WERI-Rb-1 (cell line): ENCODE results near the gene TMEM11.
"Not testable (repeated sequence)": the region's sequence is repeated elsewhere in the genome, so short reads cannot be mapped to it uniquely, and the experiment has no call there.

Experiments
- DNase-seq: peaks from one replicate; pipeline ENCODE4 v3.0.0-alpha.2; 2020
- H3K27ac ChIP-seq: fragments of 250-450 bp; sonication (Bioruptor Pico); 2 replicates; pipeline ENCODE4 v1.5.1; 2020; ENCODE audit warnings: mild to moderate bottlenecking, moderate library complexity
- H3K27me3 ChIP-seq: fragments of 250-450 bp; sonication (Bioruptor Pico); 2 replicates; pipeline ENCODE4 v1.5.1; 2021; ENCODE audit warnings: mild to moderate bottlenecking, low read depth, moderate library complexity; ENCODE audit not compliant: insufficient read depth, severe bottlenecking
- H3K36me3 ChIP-seq: fragments of 250-450 bp; sonication (Bioruptor Pico); 2 replicates; pipeline ENCODE4 v1.5.1; 2020; ENCODE audit warnings: mild to moderate bottlenecking, moderate library complexity
- H3K4me3 ChIP-seq: 2 replicates; pipeline ENCODE4 v1.5.1; 2011; ENCODE audit warnings: low read depth, mild to moderate bottlenecking, control low read depth, low read length
- H3K9me3 ChIP-seq: fragments of 250-450 bp; sonication (Bioruptor Pico); 2 replicates; pipeline ENCODE4 v1.5.1; 2021; ENCODE audit warnings: mild to moderate bottlenecking, moderate library complexity; ENCODE audit not compliant: severe bottlenecking
- CTCF ChIP-seq: IDR thresholded peaks from 2 replicates; pipeline ENCODE4 v1.5.1; 2011; ENCODE audit warnings: low read depth, mild to moderate bottlenecking, control low read depth, inconsistent platforms, low read length

TMEM11 gene

GRCh38 chr17:21198411-21198810 is 15.6 kb downstream of the TMEM11 start:
- no peak overlapping the region for H3K27ac ChIP-seq
- peaks cover 43% of the 10 kb centered on the region for H3K36me3 ChIP-seq
- no peak for DNase-seq
- TF ChIP-seq CTCF = no peak
- H3K9me3 ChIP-seq = no peaks in the 10 kb centered on the region
- H3K27me3 ChIP-seq = no peaks in the 10 kb centered on the region
- H3K4me3 ChIP-seq = no peak overlapping the region

DNA sequence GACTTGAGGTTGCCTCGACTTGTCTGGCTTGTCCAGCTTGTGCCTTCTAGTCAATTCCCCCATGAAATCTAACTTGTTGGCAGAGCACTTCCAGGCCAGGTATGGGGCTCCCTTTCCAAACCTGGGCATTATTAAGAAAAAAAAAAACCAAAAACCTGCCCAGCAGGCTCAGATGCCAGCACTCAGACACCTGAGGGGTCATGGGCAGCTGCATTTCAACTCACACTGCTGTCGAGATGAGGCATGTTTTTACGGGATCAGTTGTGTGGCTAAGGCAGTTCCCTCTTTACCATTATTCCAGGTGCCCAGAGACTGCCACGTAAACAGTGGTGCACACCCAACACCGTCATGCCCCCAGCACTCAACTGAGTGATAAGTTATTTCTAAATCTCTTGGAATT is 17.8 kb downstream of the TMEM11 start:
- Histone ChIP-seq H3K27me3 (no peaks in the 10 kb centered on the region), H3K27ac (no peak overlapping the region), H3K4me3 (no peak overlapping the region), H3K36me3 (peaks cover 33% of the 10 kb centered on the region), H3K9me3 (no peaks in the 10 kb centered on the region)
- DNase-seq = no peak
- TF ChIP-seq CTCF = no peak

- H3K9me3 ChIP-seq = no peaks in the 10 kb centered on the region
- no peaks in the 10 kb centered on the region for H3K27me3 ChIP-seq
- DNase-seq = no peak
- TF ChIP-seq CTCF = no peak
- H3K27ac ChIP-seq = no peak overlapping the region
- no peak overlapping the region for H3K4me3 ChIP-seq
- H3K36me3 ChIP-seq = peaks cover 28% of the 10 kb centered on the region
Measured at GRCh38 chr17:21194703-21195102, 19.3 kb downstream of the TMEM11 start.

DNA sequence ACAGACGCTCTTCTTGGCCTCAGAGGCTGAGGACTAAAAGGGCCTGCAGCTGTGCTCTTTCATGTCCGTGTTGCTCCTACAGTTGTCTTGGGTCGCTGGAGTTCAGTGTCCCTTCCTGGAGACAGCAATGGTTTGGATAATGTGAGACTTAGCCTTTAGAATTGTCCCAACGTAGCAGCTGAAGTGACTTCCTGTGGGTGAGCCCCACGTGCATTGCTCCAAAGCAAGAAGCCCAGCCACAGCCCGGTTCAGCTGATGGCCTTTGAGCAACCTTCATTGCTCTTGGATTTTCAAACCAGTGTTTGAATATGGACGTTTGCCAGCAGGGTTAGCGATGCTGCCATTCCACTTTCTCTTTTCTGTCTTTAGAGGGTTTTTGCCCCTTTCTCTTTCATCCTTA is 19.7 kb downstream of the TMEM11 start:
- TF ChIP-seq CTCF = no peak
- no peaks in the 10 kb centered on the region for H3K27me3 ChIP-seq
- H3K4me3 ChIP-seq = no peak overlapping the region
- no peak overlapping the region for H3K27ac ChIP-seq
- peaks cover 28% of the 10 kb centered on the region for H3K36me3 ChIP-seq
- DNase-seq = no peak
- H3K9me3 ChIP-seq = no peaks in the 10 kb centered on the region

GRCh38 chr17:21193031-21193430 is 20.9 kb downstream of the TMEM11 start:
- DNase-seq = no peak
- no peak for TF ChIP-seq CTCF

GRCh38 chr17:21192414-21192813 is 21.5 kb downstream of the TMEM11 start:
- not testable (repeated sequence) for DNase-seq, H3K27me3 ChIP-seq, H3K9me3 ChIP-seq, H3K27ac ChIP-seq, H3K4me3 ChIP-seq
- peaks cover 15% of the 10 kb centered on the region for H3K36me3 ChIP-seq

More at GRCh38 chr17:21193031-21193430, 20.9 kb downstream of the TMEM11 start:
- Histone ChIP-seq H3K9me3 (no peaks in the 10 kb centered on the region), H3K36me3 (peaks cover 21% of the 10 kb centered on the region), H3K27ac (no peak overlapping the region), H3K4me3 (no peak overlapping the region), H3K27me3 (no peaks in the 10 kb centered on the region)
